HEK293 (cell line): Measurements from ENCODE around the gene NR3C2.

Source experiments
- CTCF ChIA-PET: fragments of 350-600 bp; formaldehyde crosslinking; extraction: SDS; loops from one replicate; lab custom pipeline; 2021; ENCODE audit warnings: antibody characterized with exemption; lab: Yijun Ruan, JAX
- POLR2A ChIA-PET: fragments of 300-600 bp; formaldehyde crosslinking; extraction: SDS; loops from one replicate; lab custom pipeline; 2020; ENCODE audit warnings: antibody characterized with exemption, inconsistent platforms; lab: Yijun Ruan, JAX
- H3K27ac ChIP-seq: fragments of 200-500 bp; sonication (Bioruptor generic); 2 replicates; pipeline ENCODE4 v1.5.1; 2014; ENCODE audit warnings: low read depth, low read length, control low read depth, inconsistent platforms; ENCODE audit errors: extremely low read depth
- H3K36me3 ChIP-seq, 2 experiments: fragments of 200-500 bp in 1 of 2; sonication (Bioruptor generic) in 1 of 2; 1 replicate in 1 of 2; 2 replicates in 1 of 2; pipeline ENCODE4 v1.5.1; 2014 to 2017; ENCODE audit warnings: inconsistent platforms in 2 of 2, low read length in 2 of 2; ENCODE audit not compliant: control insufficient read depth in 2 of 2, insufficient read depth in 1 of 2
- H3K4me1 ChIP-seq: fragments of 200-500 bp; sonication (Bioruptor generic); 2 replicates; pipeline ENCODE4 v1.5.1; 2014; ENCODE audit warnings: mild to moderate bottlenecking, low read length, inconsistent platforms; ENCODE audit not compliant: control insufficient read depth, insufficient read depth
- H3K4me3 ChIP-seq: 2 replicates; pipeline ENCODE4 v1.5.1; 2011; ENCODE audit warnings: low read depth, mild to moderate bottlenecking, control low read depth, low read length, moderate library complexity
- H3K9me3 ChIP-seq: fragments of 200-500 bp; sonication (Bioruptor generic); 2 replicates; pipeline ENCODE4 v1.5.1; 2014; ENCODE audit warnings: low read depth, low read length, inconsistent platforms; ENCODE audit not compliant: control insufficient read depth, insufficient read depth
- ATF2 ChIP-seq: fragments of 450-650 bp; formaldehyde crosslinking; IDR thresholded peaks from 2 replicates; pipeline ENCODE4 v1.5.1; 2016; ENCODE audit warnings: missing biosample characterization, missing genetic modification characterization, low read depth
- HOXA7 ChIP-seq: sonication (generic); formaldehyde crosslinking; IDR thresholded peaks from 2 replicates; pipeline ENCODE4 v1.8.1; 2022; ENCODE audit warnings: missing genetic modification reagents, borderline replicate concordance
- KLF10 ChIP-seq: fragments of 450-650 bp; IDR thresholded peaks from 2 replicates; pipeline ENCODE4 v1.5.1; 2018; ENCODE audit warnings: missing biosample characterization, mild to moderate bottlenecking, missing genetic modification characterization
- REST ChIP-seq: fragments of 450-650 bp; formaldehyde crosslinking; IDR thresholded peaks from 2 replicates; pipeline ENCODE4 v1.5.1; 2016; ENCODE audit warnings: missing biosample characterization, missing genetic modification characterization
- YY1 ChIP-seq: fragments of 450-650 bp; formaldehyde crosslinking; IDR thresholded peaks from 2 replicates; pipeline ENCODE4 v1.5.1; 2018; ENCODE audit warnings: missing biosample characterization, missing genetic modification characterization
- YY2 ChIP-seq: fragments of 450-650 bp; formaldehyde crosslinking; IDR thresholded peaks from 2 replicates; pipeline ENCODE4 v1.5.1; 2016; ENCODE audit warnings: missing biosample characterization, missing genetic modification characterization
- ZBTB6 ChIP-seq: fragments of 450-650 bp; formaldehyde crosslinking; IDR thresholded peaks from 2 replicates; pipeline ENCODE4 v1.5.1; 2017; ENCODE audit warnings: missing biosample characterization, missing genetic modification characterization
- ZEB2 ChIP-seq: fragments of 450-650 bp; formaldehyde crosslinking; IDR thresholded peaks from 2 replicates; pipeline ENCODE4 v1.5.1; 2016; ENCODE audit warnings: missing biosample characterization, missing genetic modification characterization
- ZNF10 ChIP-seq: fragments of 450-650 bp; formaldehyde crosslinking; IDR thresholded peaks from 2 replicates; pipeline ENCODE4 v1.5.1; 2017; ENCODE audit warnings: missing biosample characterization, missing genetic modification characterization
- ZNF121 ChIP-seq: fragments of 450-650 bp; formaldehyde crosslinking; IDR thresholded peaks from 2 replicates; pipeline ENCODE4 v1.5.1; 2016; ENCODE audit warnings: missing biosample characterization, missing genetic modification characterization
- ZNF155 ChIP-seq: fragments of 450-650 bp; formaldehyde crosslinking; IDR thresholded peaks from 2 replicates; pipeline ENCODE4 v1.5.1; 2016; ENCODE audit warnings: missing biosample characterization, missing genetic modification characterization
- ZNF169 ChIP-seq: fragments of 450-650 bp; formaldehyde crosslinking; IDR thresholded peaks from 2 replicates; pipeline ENCODE4 v1.5.1; 2016; ENCODE audit warnings: missing biosample characterization, missing genetic modification characterization
- ZNF174 ChIP-seq: fragments of 450-650 bp; formaldehyde crosslinking; IDR thresholded peaks from 2 replicates; pipeline ENCODE4 v1.5.0; 2017; ENCODE audit warnings: missing biosample characterization, mild to moderate bottlenecking, missing genetic modification characterization
- ZNF211 ChIP-seq: fragments of 450-650 bp; formaldehyde crosslinking; IDR thresholded peaks from 2 replicates; pipeline ENCODE4 v1.5.1; 2016; ENCODE audit warnings: low read depth, missing biosample characterization, missing genetic modification characterization
- ZNF266 ChIP-seq: fragments of 450-650 bp; formaldehyde crosslinking; IDR thresholded peaks from 2 replicates; pipeline ENCODE4 v1.5.1; 2016; ENCODE audit warnings: missing biosample characterization, missing genetic modification characterization, low read depth
- ZNF292 ChIP-seq: fragments of 450-650 bp; formaldehyde crosslinking; IDR thresholded peaks from 2 replicates; pipeline ENCODE4 v1.5.1; 2016; ENCODE audit warnings: low read depth, missing biosample characterization, missing genetic modification characterization, borderline replicate concordance
- ZNF354C ChIP-seq: fragments of 450-650 bp; formaldehyde crosslinking; IDR thresholded peaks from 2 replicates; pipeline ENCODE4 v1.5.1; 2016; ENCODE audit warnings: missing biosample characterization, missing genetic modification characterization, low read depth, borderline replicate concordance
- ZNF398 ChIP-seq: fragments of 450-650 bp; formaldehyde crosslinking; IDR thresholded peaks from 2 replicates; pipeline ENCODE4 v1.5.1; 2017; ENCODE audit warnings: missing biosample characterization, missing genetic modification characterization
- ZNF404 ChIP-seq: fragments of 450-650 bp; formaldehyde crosslinking; IDR thresholded peaks from 2 replicates; pipeline ENCODE4 v1.5.1; 2017; ENCODE audit warnings: missing biosample characterization, missing genetic modification characterization
- ZNF433 ChIP-seq: fragments of 450-650 bp; formaldehyde crosslinking; IDR thresholded peaks from 2 replicates; pipeline ENCODE4 v1.5.1; 2016; ENCODE audit warnings: missing biosample characterization, missing genetic modification characterization, low read depth
- ZNF488 ChIP-seq: fragments of 450-650 bp; formaldehyde crosslinking; IDR thresholded peaks from 2 replicates; pipeline ENCODE4 v1.5.1; 2016; ENCODE audit warnings: missing biosample characterization, missing genetic modification characterization
- ZNF580 ChIP-seq: fragments of 450-650 bp; formaldehyde crosslinking; IDR thresholded peaks from 2 replicates; pipeline ENCODE4 v1.5.1; 2016; ENCODE audit warnings: missing biosample characterization, missing genetic modification characterization
- ZNF623 ChIP-seq: fragments of 450-650 bp; formaldehyde crosslinking; IDR thresholded peaks from 2 replicates; pipeline ENCODE4 v1.5.1; 2016; ENCODE audit warnings: missing biosample characterization, missing genetic modification characterization
- ZNF624 ChIP-seq: fragments of 450-650 bp; formaldehyde crosslinking; IDR thresholded peaks from 2 replicates; pipeline ENCODE4 v1.5.1; 2017; ENCODE audit warnings: missing biosample characterization, missing genetic modification characterization
- ZNF629 ChIP-seq: fragments of 450-650 bp; formaldehyde crosslinking; IDR thresholded peaks from 2 replicates; pipeline ENCODE4 v1.5.1; 2017; ENCODE audit warnings: missing biosample characterization, missing genetic modification characterization
- ZNF645 ChIP-seq: fragments of 450-650 bp; formaldehyde crosslinking; IDR thresholded peaks from 2 replicates; pipeline ENCODE4; 2016; ENCODE audit warnings: missing biosample characterization, missing genetic modification characterization
- ZNF785 ChIP-seq: fragments of 450-650 bp; formaldehyde crosslinking; IDR thresholded peaks from 2 replicates; pipeline ENCODE4 v1.5.1; 2016; ENCODE audit warnings: missing biosample characterization, missing genetic modification characterization
- ZNF837 ChIP-seq: fragments of 450-650 bp; formaldehyde crosslinking; IDR thresholded peaks from 2 replicates; pipeline ENCODE4 v1.5.1; 2016; ENCODE audit warnings: missing biosample characterization, missing genetic modification characterization

NR3C2 gene

GRCh38 chr4:148375584-148375983 lies 66.6 kb downstream of the NR3C2 start:
- H3K4me1 ChIP-seq, result peaks cover 3% of the 10 kb centered on the region; the same call in 1 of the 2 replicates
- no peaks in the 10 kb centered on the region for H3K9me3 ChIP-seq
- no peaks in the 10 kb centered on the region for H3K36me3 ChIP-seq
- TF ChIP-seq ZNF404, result no peak
- no peak for TF ChIP-seq ZNF645
- TF ChIP-seq ZNF211 (tag by site-specific recombination), result no peak
- no peak for TF ChIP-seq ZNF629
- TF ChIP-seq ZNF433, result no peak
- no peak for TF ChIP-seq ZNF10 (tag by site-specific recombination)
- no peak for TF ChIP-seq ZNF121 (tag by site-specific recombination)
- no peak for TF ChIP-seq ATF2 (tag by site-specific recombination)
- no peak for TF ChIP-seq REST (tag by site-specific recombination)
- no peak for TF ChIP-seq ZEB2 (tag by site-specific recombination)
- no peak for TF ChIP-seq ZNF624 (tag by site-specific recombination)
- no peak for TF ChIP-seq ZNF785 (tag by site-specific recombination)
- TF ChIP-seq ZBTB6 (tag by site-specific recombination), result no peak
- TF ChIP-seq YY2 (tag by site-specific recombination), result no peak
- no peak for TF ChIP-seq ZNF398
- no peak for TF ChIP-seq ZNF837
- no peak for TF ChIP-seq ZNF169 (tag by site-specific recombination)
- TF ChIP-seq YY1, result no peak
- ChIA-PET POLR2A (interaction anchor here (1.1 kb wide), 1 partner anchor 67 kb away, joined by 3 read pairs; the partner anchor contains the start of gene NR3C2), CTCF (no interaction called here)
- H3K4me3 ChIP-seq, result no peak overlapping the region
- H3K27ac ChIP-seq, result no peak overlapping the region

- Histone ChIP-seq H3K27ac (no peak overlapping the region), H3K4me1 (peaks cover 3% of the 10 kb centered on the region; the same call in 1 of the 2 replicates), H3K36me3 (no peaks in the 10 kb centered on the region), H3K9me3 (no peaks in the 10 kb centered on the region), H3K4me3 (no peak overlapping the region)
- ChIA-PET CTCF (no interaction called here), POLR2A (no interaction called here)
- no peak for TF ChIP-seq ZNF266
- no peak for TF ChIP-seq ZNF488
- TF ChIP-seq KLF10 (tag by site-specific recombination), result no peak
- no peak for TF ChIP-seq ZNF292 (tag by site-specific recombination)
- no peak for TF ChIP-seq ZNF174
- TF ChIP-seq HOXA7 (CRISPR knock-in tag), result no peak
- TF ChIP-seq ZNF623 (tag by site-specific recombination), result no peak
- TF ChIP-seq ZNF354C (tag by site-specific recombination), result no peak
- no peak for TF ChIP-seq ZNF155 (tag by site-specific recombination)
- no peak for TF ChIP-seq ZNF580 (tag by site-specific recombination)
These were observed 69.1 kb downstream of the NR3C2 start for GRCh38 chr4:148373093-148373492.
